SW480 (cell line): Measurements from ENCODE around the gene NADSYN1.
"Not testable (repeated sequence)": the region's sequence is repeated elsewhere in the genome, so short reads cannot be mapped to it uniquely, and the experiment has no call there.

Source experiments
- DNase-seq: peaks from one replicate; pipeline ENCODE4 v3.0.0-alpha.2; 2016; ENCODE audit warnings: low spot score

The NADSYN1 gene

GRCh38 chr11:71453037-71453917, at the start of gene NADSYN1:
TSS of gene NADSYN1 (plus strand) at chr11:71453203. CDS start at chr11:71453297, 94 bp downstream.
- DNase-seq: peak; percentile 93

GRCh38 chr11:71404209-71404608, 48.8 kb upstream of the NADSYN1 start:
- DNase-seq: no peak

GRCh38 chr11:71406681-71407080, 46.3 kb upstream of the NADSYN1 start:
- no peak for DNase-seq

DNA sequence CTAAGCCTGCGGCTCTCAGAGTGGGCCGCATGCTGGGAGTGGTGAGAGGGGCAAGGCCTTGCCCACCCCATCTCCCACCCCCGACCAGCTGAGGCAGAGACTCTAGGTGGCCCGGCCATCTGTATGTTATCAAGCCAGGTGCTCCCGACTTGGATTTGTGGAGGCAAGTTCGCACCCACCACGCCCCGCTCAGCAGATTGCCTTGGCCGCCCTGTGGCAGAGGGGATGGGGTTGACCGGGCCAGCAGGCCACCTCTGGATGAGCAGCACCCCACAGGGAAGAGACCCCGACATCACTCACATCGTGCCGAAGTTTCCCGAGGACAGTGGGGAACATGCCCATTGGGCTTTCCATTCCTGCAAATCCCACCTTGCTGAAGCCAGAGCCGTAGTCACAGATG, 45.6 kb upstream of the NADSYN1 start:
- DNase-seq: no peak

DNA sequence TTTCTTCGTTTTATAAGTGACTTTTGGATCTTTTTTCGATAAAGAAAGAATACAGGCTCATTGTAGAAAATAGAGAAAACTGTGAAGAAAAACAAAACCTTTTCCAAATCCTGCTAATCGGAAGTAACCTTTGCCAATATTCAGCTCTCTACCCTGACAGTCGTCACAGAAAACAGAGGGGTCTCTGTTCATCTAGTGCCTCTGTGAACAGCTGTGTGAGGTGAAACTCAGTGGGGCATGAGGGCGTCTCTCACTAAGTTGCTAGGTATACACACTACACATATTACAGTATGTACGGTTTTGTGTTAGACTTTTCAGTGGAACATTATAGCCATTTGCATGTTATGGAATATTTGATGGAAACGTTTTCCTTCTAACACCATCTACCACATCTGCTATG, 44.2 kb upstream of the NADSYN1 start:
- DNase-seq: no peak

GRCh38 chr11:71410363-71410966, 42.5 kb upstream of the NADSYN1 start:
- DNase-seq: no peak

DNA sequence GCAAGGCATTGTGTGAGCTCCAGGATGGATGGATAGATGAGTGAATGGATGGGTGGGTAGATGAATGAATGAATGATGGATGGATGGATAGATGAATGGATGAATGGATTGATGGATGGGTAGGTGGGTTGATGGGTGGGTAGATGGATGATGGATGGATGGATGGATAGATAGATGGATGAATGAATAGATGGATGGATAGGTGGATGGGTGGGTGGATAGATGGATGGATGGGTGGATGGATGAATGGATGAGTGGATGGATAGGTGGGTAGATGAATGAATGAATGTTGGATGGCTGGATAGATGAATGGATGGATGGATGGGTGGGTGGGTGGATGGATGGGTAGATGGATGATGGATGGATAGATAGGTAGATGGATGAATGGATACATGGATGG, 38.4 kb upstream of the NADSYN1 start:
- DNase-seq: no peak

DNA sequence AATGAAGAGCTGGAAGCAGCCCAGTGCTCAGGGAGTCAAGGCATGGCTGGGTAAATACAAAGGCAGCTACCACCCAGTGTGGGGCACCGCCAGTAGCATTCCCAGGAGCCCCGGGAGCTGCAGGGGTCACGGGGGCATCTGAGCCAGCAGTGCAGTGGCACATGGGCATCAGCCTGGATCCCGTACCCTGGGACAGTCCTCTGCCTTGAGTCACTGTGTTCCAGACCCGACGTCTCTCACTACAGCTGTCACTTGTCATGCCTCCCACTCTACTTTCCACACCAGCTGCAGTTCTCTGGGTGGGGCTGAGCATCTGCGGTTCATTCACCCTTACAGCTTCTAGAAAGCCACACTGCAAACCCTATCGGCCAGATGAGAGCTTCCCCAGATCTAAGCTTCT, 34.4 kb upstream of the NADSYN1 start:
- DNase-seq: no peak

DNA sequence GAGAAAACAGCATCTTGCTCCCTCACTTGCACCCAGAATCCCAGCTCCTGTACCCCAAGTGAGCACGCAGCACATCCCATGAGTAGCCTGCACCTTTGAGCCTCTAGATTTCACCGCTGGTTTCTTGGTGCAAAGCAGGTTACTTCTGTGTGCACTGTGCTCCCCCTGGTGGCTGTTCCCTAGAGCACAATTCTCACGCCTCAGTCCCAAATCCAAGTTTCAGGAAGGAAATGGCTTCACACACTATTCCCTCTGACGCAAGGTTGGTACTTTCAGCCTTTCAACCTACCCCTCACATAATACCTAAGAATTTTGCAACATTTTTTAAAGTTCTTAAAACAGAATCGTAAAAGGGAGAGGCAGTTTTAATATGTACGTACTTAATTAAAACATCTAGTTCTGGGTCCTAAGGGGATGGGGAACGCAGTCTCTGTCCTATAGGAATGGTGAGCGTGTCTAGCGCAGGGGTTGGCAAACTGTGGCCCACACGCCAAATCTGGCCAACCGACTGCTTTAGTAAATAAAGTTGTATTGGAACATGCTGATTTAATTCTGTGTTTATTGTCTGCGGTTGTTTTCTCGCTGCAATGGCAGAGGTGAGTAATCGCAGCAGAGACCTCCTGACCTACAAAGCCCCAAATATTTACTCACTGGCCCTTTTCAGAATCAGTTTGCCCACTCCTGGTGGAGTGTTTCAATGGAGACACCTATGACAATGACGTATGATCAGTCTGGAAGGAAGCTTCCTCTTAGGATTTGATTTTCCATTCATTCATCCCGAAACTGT, 32.4 kb upstream of the NADSYN1 start:
- DNase-seq: peak; percentile 22

DNA sequence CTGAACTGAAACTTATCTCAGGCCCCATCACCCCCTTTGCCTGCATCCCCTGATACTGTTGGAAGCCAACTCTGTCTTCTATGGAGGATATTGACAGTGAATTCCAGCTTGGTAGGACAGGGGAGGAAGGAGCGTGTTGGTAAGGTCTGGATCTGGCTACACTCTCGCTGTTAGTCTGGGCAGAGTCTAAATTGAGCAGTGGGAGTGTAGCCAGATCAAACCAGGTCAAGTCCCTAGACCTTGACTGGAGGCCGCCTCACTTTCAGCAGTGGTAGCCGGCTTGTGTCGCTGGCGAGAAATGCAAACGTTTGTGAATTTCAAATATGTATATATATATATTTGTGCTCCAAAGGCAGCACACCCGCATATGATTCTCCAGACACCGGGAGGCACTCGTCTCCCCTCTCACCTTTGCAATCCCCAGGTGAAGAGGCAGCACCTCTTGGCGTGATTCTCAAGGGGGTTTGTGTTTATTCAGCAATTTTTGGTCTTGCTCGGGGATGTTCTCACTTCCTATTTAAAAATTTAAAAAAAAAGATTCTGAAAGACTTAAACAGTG, 31.5 kb upstream of the NADSYN1 start:
- DNase-seq: no peak

DNA sequence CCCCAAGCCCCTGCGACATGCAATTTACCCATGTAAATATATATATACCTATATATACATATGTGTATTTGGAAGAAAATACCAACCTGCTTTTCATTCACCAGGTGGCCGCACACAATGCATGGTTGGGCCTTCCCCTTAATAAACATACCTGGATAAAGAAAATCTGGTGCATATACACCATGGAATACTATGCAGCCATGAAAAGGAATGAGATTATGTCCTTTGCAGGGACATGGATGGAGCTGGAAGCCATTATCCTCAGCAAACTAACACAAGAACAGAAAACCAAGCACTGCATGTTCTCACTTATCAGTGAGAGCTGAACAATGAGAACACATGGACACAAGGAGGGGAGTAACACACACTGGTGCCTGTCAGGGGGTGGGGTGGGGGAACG, 30.7 kb upstream of the NADSYN1 start:
- not testable (repeated sequence) for DNase-seq

DNA sequence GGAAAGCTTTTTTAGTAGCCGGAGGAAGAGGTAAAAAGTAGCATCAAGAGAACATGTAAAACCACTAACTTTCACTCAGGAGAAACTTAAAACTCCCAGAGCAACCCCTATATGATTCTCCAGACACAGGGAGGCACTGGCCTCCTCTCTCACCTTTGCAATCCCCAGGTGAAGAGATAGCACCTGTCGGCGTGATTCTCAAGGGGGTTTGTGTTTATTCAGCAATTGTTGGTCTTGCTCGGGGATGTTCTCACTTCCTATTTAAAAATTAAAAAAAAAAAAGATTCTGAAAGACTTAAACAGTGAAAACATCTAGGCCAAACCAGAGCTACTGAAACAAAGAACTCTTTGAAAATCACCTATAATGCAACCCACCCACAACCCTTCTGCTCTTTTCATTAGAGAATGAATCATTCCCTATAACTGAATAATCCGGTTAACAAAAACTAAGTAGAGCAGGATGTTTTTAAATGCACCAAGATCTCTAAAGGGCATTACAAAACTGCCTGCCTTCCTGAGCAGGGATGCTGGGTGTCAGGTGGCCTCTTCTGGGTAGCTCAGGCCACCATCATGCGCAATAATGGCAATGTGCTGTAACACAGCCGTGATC, 29.7 kb upstream of the NADSYN1 start:
- DNase-seq: no peak

DNA sequence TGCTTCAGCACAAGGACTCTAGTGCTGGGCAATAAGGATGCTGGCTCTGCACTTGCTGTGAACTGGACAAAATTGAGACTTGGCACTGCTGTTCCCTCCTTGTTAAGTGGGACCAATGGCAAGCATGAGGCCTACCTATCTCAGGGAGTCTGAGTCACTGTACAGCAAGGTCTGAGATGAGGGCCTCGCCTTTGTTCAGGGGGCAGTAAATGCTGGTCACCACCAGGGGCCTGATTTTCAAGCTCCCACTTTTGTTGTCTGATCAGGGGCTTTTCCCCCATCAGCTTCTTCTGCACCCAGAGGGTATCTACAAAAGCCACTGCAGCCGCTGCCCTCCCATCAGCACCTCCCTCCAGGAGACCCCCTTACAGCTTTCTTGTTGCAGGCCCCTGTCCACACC, 27.6 kb upstream of the NADSYN1 start:
- no peak for DNase-seq

DNA sequence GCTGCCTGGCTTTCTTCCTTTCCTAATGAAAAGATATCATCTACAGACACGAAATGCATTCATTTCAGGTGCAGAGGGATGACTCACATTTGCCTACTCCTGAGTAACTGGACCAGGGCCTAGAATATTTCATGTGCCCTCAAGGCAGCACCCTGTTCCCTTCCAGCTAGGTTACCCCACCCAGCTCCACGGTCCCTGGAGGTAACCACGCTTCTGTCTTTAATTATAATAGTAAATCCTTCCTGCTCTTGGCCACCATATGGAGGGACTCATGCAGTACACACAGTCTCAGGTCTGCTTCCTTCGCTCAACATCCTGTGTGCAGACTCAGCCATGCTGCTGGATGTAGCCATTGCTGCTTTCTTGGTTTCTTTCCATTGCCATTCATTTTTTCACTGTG, 27.1 kb upstream of the NADSYN1 start:
- peak; percentile 17 for DNase-seq

DNA sequence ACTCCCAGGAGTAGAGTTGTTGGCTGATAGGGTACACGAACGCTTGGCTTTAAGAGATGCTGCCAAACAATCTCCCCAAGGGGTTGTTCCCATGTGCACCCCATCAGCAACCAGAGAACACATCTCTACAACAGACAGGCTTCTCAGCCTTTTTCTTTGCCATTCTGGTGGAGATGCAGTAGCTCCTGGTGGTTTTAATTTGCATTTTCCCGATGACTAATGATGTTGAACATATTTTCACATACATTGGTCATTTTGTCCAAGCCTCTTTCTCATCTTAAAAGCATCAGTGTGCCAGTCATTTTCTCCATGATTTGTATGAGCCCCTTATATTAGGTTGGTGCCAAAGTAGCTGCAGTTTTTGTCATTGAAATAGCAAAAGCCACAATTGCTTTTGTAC, 26.6 kb upstream of the NADSYN1 start:
- no peak for DNase-seq

DNA sequence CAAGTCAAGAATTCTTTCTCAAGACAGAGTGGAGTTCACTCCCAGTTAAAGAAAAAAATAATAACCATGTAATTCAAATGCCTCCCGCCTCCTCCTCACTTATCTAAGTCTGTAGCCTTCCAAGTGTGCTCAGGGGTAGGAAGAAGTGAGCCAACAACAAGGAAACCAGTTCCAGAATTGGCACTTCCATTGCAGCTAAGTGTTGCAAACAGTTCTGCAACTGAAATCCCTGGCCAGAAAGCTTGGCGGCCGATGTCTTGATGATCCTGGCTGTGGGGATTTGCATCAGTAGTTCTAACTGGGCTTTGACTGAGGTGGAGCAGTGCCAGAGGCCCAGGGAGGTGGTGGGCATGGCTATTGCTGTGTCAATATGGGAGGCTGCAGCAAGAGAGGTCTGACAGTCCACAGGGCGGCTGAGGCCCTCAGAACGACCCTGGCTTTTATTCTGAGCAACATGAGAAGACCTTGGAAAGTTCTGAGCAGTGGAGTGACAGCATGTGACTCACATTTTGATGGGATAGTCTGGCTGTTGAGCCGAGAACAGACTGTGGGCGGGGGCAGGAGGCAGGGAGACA, 24.1 kb upstream of the NADSYN1 start:
- no peak for DNase-seq

DNA sequence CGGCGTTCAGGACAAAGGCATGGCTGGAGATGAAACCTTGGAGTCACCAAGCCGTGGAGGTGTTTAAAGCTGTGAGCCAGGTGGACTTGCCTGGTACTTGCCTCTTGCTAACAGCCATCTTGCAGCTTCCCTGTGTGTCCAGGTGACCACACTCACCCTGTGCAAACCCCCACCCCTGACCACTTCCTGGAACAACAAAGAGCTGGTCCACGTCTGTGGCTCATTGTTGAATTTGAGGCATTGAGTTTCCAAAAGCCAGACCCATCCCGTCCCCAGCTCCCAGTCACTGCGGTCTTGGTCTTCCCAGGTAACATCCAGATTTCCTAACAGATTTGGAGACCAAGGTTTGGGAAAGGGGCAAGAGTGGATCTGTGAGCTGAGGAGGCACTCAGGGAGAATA, 23.3 kb upstream of the NADSYN1 start:
- peak; percentile 22 for DNase-seq

DNA sequence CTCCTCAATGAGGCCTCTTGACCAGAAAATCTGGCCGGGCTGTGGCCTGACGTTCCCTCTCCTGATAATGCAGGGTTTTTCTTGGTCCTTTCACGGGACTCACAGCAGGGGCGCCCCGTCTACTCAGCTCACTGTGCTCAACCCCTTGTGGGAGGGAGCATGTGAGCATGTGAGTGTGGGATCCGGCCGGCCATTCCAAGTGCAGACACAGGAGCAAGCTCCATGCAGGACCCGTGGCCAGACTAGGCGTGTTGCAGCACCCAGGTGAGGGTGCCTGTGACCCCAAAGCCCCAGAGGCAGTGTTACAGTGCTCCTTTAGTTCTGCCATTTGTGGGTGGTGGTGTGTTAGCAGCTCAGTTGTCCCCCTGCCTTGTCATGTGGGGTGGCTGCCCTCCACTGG, 22.8 kb upstream of the NADSYN1 start:
- DNase-seq: no peak

DNA sequence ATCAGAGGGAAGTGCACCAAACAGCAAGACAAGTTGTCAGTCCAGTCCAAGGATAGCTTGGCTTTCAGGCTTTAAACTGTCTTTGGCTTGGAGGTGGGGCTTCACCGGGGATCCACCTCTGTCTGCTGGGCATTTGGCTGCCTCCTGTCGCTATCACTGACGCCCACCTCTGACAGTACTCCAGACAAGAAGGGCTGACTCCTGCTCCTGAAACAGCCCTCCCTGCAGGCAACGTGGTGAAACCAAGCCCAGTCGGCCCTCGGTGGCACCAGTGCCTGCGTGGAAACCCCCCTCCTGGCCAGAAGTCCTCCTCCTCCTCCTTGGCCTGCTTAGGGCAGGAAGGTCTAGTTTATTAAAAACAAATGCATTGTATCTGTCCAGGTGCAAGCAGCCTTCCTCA, 21.7 kb upstream of the NADSYN1 start:
- no peak for DNase-seq

GRCh38 chr11:71432761-71433647, 20.0 kb upstream of the NADSYN1 start:
- no peak for DNase-seq
